NCI-H187 (cell line): ENCODE results near the gene CYTH2.

Source experiments
- DNase-seq, 2 experiments: peaks; one replicate each; lab custom pipeline; 2025; lab: John Stamatoyannopoulos, UW

CYTH2 gene

GRCh38 chr19:48493718-48494401 is 24.7 kb downstream of the CYTH2 start:
- no peak for DNase-seq

GRCh38 chr19:48495396-48495795 is 26.2 kb downstream of the CYTH2 start:
- no peak for DNase-seq

- no peak for DNase-seq
These were observed 28.0 kb downstream of the CYTH2 start for GRCh38 chr19:48496959-48497727.

- DNase-seq: no peak
These were observed 28.8 kb downstream of the CYTH2 start for GRCh38 chr19:48497728-48498594.

- DNase-seq: no peak
These were observed 29.6 kb downstream of the CYTH2 start for GRCh38 chr19:48498595-48499311.

GRCh38 chr19:48499316-48500090 is 30.3 kb downstream of the CYTH2 start:
- no peak for DNase-seq

- DNase-seq: no peak
These were observed 31.8 kb downstream of the CYTH2 start for GRCh38 chr19:48500830-48501493.

- peak; percentile 99 to 100 for DNase-seq
These were observed 32.6 kb downstream of the CYTH2 start for GRCh38 chr19:48501494-48502349.

GRCh38 chr19:48502350-48503018 is 33.3 kb downstream of the CYTH2 start:
- DNase-seq: no peak

GRCh38 chr19:48506138-48506733 is 37.1 kb downstream of the CYTH2 start:
- DNase-seq: peak in 1 of 2 experiments; percentile 26

GRCh38 chr19:48507911-48508439 is 38.8 kb downstream of the CYTH2 start:
- no peak for DNase-seq

GRCh38 chr19:48508729-48509411 is 39.7 kb downstream of the CYTH2 start:
- no peak for DNase-seq

- DNase-seq: no peak
These were observed 40.5 kb downstream of the CYTH2 start for GRCh38 chr19:48509467-48510194.

- DNase-seq: peak; percentile 45 to 58
These were observed 41.5 kb downstream of the CYTH2 start for GRCh38 chr19:48510421-48511268.

GRCh38 chr19:48511321-48511731 is 42.2 kb downstream of the CYTH2 start:
- no peak for DNase-seq
